HUES6 (cell line): Measurements from ENCODE around the gene AGPS.
A peak's percentile ranks its signal among the peaks of the same experiment; 100 is the strongest.

ENCODE experiments used
- H3K27ac ChIP-seq: 2 replicates; pipeline ENCODE4 v1.7.0; 2013; ENCODE audit warnings: low read depth, mild to moderate bottlenecking, low read length, inconsistent platforms
- H3K27me3 ChIP-seq: 2 replicates; pipeline ENCODE4 v1.6.1; 2013; ENCODE audit warnings: low read length; ENCODE audit not compliant: control insufficient read depth, insufficient read depth
- H3K36me3 ChIP-seq: 2 replicates; pipeline ENCODE4 v1.6.1; 2013; ENCODE audit warnings: low read length; ENCODE audit not compliant: control insufficient read depth, insufficient read depth
- H3K4me1 ChIP-seq: 2 replicates; pipeline ENCODE4 v1.6.1; 2013; ENCODE audit warnings: low read length; ENCODE audit not compliant: control insufficient read depth, insufficient read depth
- H3K4me3 ChIP-seq: 2 replicates; pipeline ENCODE4 v1.5.1; 2013; ENCODE audit warnings: low read depth, low read length
- H3K9ac ChIP-seq: one replicate; pipeline ENCODE4 v1.6.1; 2013; ENCODE audit warnings: mild to moderate bottlenecking, low read length
- H3K9me3 ChIP-seq: 2 replicates; pipeline ENCODE4 v1.6.1; 2013; ENCODE audit warnings: low read depth, low read length; ENCODE audit not compliant: control insufficient read depth, insufficient read depth

The AGPS gene

GRCh38 chr2:177529166-177529565 lies 136.6 kb downstream of the AGPS start:
- H3K9me3 ChIP-seq = no peaks in the 10 kb centered on the region
- no peak overlapping the region for H3K4me3 ChIP-seq
- H3K27ac ChIP-seq = no peak overlapping the region
- no peaks in the 10 kb centered on the region for H3K36me3 ChIP-seq
- H3K27me3 ChIP-seq = no peaks in the 10 kb centered on the region
- H3K4me1 ChIP-seq = peaks cover 23% of the 10 kb centered on the region; the same call in 1 of the 2 replicates
- H3K9ac ChIP-seq = no peak overlapping the region

- Histone ChIP-seq H3K9me3 (no peaks in the 10 kb centered on the region), H3K36me3 (no peaks in the 10 kb centered on the region), H3K9ac (no peak overlapping the region), H3K27ac (0 out of 2 replicates have a peak overlapping the region, but pooled peaks have one; percentile 1), H3K4me1 (peaks cover 25% of the 10 kb centered on the region), H3K27me3 (no peaks in the 10 kb centered on the region), H3K4me3 (no peak overlapping the region)
Measured at GRCh38 chr2:177530561-177530960, 138.0 kb downstream of the AGPS start.

- H3K36me3 ChIP-seq = no peaks in the 10 kb centered on the region
- no peaks in the 10 kb centered on the region for H3K9me3 ChIP-seq
- peaks cover 33% of the 10 kb centered on the region for H3K4me1 ChIP-seq
- no peaks in the 10 kb centered on the region for H3K27me3 ChIP-seq
- H3K4me3 ChIP-seq = no peak overlapping the region
- H3K27ac ChIP-seq = no peak overlapping the region
- H3K9ac ChIP-seq = no peak overlapping the region
Measured at GRCh38 chr2:177531706-177532105, 139.1 kb downstream of the AGPS start.

- Histone ChIP-seq H3K9ac (no peak overlapping the region), H3K4me1 (peaks cover 38% of the 10 kb centered on the region), H3K27ac (no peak overlapping the region), H3K4me3 (no peak overlapping the region), H3K9me3 (no peaks in the 10 kb centered on the region), H3K36me3 (no peaks in the 10 kb centered on the region), H3K27me3 (no peaks in the 10 kb centered on the region)
Measured at GRCh38 chr2:177532567-177532966, 140.0 kb downstream of the AGPS start.

- Histone ChIP-seq H3K27ac (no peak overlapping the region), H3K4me1 (peaks cover 33% of the 10 kb centered on the region), H3K36me3 (no peaks in the 10 kb centered on the region), H3K9me3 (no peaks in the 10 kb centered on the region), H3K4me3 (no peak overlapping the region), H3K27me3 (no peaks in the 10 kb centered on the region), H3K9ac (no peak overlapping the region)
Measured at GRCh38 chr2:177533253-177533652, 140.7 kb downstream of the AGPS start.

GRCh38 chr2:177535000-177535399 lies 142.4 kb downstream of the AGPS start:
- H3K9ac ChIP-seq = no peak overlapping the region
- H3K4me1 ChIP-seq = peaks cover 19% of the 10 kb centered on the region
- no peak overlapping the region for H3K4me3 ChIP-seq

GRCh38 chr2:177535958-177536504 lies 143.5 kb downstream of the AGPS start:
- Histone ChIP-seq H3K36me3 (no peaks in the 10 kb centered on the region), H3K27me3 (no peaks in the 10 kb centered on the region), H3K9me3 (no peaks in the 10 kb centered on the region), H3K4me3 (no peak overlapping the region), H3K4me1 (peaks cover 15% of the 10 kb centered on the region), H3K9ac (no peak overlapping the region), H3K27ac (no peak overlapping the region)

More at GRCh38 chr2:177535000-177535399, 142.4 kb downstream of the AGPS start:
- no peak overlapping the region for H3K27ac ChIP-seq
- no peaks in the 10 kb centered on the region for H3K27me3 ChIP-seq
- H3K36me3 ChIP-seq = no peaks in the 10 kb centered on the region
- no peaks in the 10 kb centered on the region for H3K9me3 ChIP-seq

GRCh38 chr2:177537213-177537612 lies 144.6 kb downstream of the AGPS start:
- Histone ChIP-seq H3K9ac (no peak overlapping the region), H3K27me3 (no peaks in the 10 kb centered on the region), H3K4me1 (peaks cover 15% of the 10 kb centered on the region), H3K9me3 (no peaks in the 10 kb centered on the region), H3K36me3 (no peaks in the 10 kb centered on the region), H3K27ac (no peak overlapping the region), H3K4me3 (no peak overlapping the region)

- peaks cover 15% of the 10 kb centered on the region for H3K4me1 ChIP-seq
- H3K9me3 ChIP-seq = no peaks in the 10 kb centered on the region
- H3K36me3 ChIP-seq = no peaks in the 10 kb centered on the region
- H3K27me3 ChIP-seq = no peaks in the 10 kb centered on the region
- H3K9ac ChIP-seq = no peak overlapping the region
- no peak overlapping the region for H3K4me3 ChIP-seq
- H3K27ac ChIP-seq = no peak overlapping the region
Measured at GRCh38 chr2:177537636-177538035, 145.1 kb downstream of the AGPS start.

- no peak overlapping the region for H3K27ac ChIP-seq
- no peak overlapping the region for H3K4me3 ChIP-seq
- no peaks in the 10 kb centered on the region for H3K27me3 ChIP-seq
- no peaks in the 10 kb centered on the region for H3K9me3 ChIP-seq
- no peak overlapping the region for H3K9ac ChIP-seq
- peaks cover 15% of the 10 kb centered on the region for H3K4me1 ChIP-seq
- no peaks in the 10 kb centered on the region for H3K36me3 ChIP-seq
Measured at GRCh38 chr2:177538323-177538722, 145.8 kb downstream of the AGPS start.

GRCh38 chr2:177540283-177540682 lies 147.7 kb downstream of the AGPS start:
- Histone ChIP-seq H3K27ac (no peak overlapping the region), H3K9ac (no peak overlapping the region), H3K9me3 (peaks cover 9% of the 10 kb centered on the region), H3K4me3 (no peak overlapping the region), H3K36me3 (no peaks in the 10 kb centered on the region), H3K27me3 (no peaks in the 10 kb centered on the region), H3K4me1 (peaks cover 15% of the 10 kb centered on the region)
